Measurements from ENCODE around the gene CFAP97D1. TPM values are rescaled to one million over a fixed set of nuclear protein-coding genes. Genes with fewer than 3 reads are reported as not detected.

The CFAP97D1 gene
- polyA plus RNA-seq, 1 donor (not counting 4 experiments of a cell fraction or from before 2014, with no cell fraction given), result not detected

DNA sequence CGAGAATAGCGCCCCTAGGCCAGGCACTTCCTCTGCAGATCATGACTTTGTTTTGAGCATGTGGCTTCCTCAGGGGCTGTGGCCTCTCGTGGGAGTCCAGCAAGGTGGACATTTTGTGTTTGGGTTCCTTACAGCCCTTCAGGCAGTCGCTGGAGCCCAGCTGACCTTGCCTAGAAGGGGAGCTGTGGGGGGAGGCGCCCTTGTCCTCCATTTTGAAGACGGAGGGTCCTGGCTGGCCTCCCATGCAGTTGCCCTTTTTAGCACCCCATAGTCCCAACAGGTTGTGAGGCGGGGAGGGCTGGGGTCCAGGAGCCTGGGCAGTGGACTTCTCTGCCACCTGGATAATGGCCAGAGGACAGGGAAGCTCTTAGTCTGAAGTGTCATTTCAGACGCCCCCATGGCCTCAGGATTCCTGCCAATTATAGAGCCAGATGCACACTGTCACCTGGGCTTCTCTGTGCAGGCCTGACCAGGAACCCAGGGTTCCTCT, 23.0 kb upstream of the CFAP97D1 start:
- H3K4me3 ChIP-seq (ENCODE audit: control insufficient read depth in 2 of 3, extremely low read depth in 1 of 3, insufficient read depth in 2 of 3, low read depth in 1 of 3, low read length in 3 of 3), result no peak overlapping the region
- dilution Hi-C loops (cut with MboI; ENCODE audit: extremely low pct_ligation_motif_present, low sequenced_read_pairs), result no loop called here
- H3K9me1 ChIP-seq (ENCODE audit: control insufficient read depth, extremely low read depth, insufficient read depth, low read length), result no peaks in the 10 kb centered on the region
- H3K4me1 ChIP-seq (ENCODE audit: control insufficient read depth, extremely low read depth, insufficient read depth, low read length), result peaks cover 31% of the 10 kb centered on the region
- no peak overlapping the region for H2AFZ ChIP-seq (ENCODE audit: control insufficient read depth, low read length)
- DNase-seq (ENCODE audit: low read depth, low spot score) (no peak), FAIRE-seq (no peak)
- H4K20me1 ChIP-seq (ENCODE audit: control insufficient read depth, extremely low read depth, insufficient read depth, low read length), result no peaks in the 10 kb centered on the region
- H3K27me3 ChIP-seq (ENCODE audit: control insufficient read depth, extremely low read depth, insufficient read depth, low read length), result peaks cover 11% of the 10 kb centered on the region
- no peak overlapping the region for H3K4me2 ChIP-seq (ENCODE audit: control insufficient read depth, extremely low read depth, insufficient read depth, low read depth, low read length)
- no peak overlapping the region for H3K9ac ChIP-seq (ENCODE audit: control insufficient read depth, extremely low read depth, insufficient read depth, low read length)
- TF ChIP-seq, protein P1, sequence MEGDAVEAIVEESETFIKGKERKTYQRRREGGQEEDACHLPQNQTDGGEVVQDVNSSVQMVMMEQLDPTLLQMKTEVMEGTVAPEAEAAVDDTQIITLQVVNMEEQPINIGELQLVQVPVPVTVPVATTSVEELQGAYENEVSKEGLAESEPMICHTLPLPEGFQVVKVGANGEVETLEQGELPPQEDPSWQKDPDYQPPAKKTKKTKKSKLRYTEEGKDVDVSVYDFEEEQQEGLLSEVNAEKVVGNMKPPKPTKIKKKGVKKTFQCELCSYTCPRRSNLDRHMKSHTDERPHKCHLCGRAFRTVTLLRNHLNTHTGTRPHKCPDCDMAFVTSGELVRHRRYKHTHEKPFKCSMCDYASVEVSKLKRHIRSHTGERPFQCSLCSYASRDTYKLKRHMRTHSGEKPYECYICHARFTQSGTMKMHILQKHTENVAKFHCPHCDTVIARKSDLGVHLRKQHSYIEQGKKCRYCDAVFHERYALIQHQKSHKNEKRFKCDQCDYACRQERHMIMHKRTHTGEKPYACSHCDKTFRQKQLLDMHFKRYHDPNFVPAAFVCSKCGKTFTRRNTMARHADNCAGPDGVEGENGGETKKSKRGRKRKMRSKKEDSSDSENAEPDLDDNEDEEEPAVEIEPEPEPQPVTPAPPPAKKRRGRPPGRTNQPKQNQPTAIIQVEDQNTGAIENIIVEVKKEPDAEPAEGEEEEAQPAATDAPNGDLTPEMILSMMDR (optimal IDR thresholded peaks at IDR 0.05 in 1 of 3, IDR thresholded peaks at IDR 0.05 in 1 of 3, conservative IDR thresholded peaks at IDR 0.05 in 1 of 3; ENCODE audit: extremely low read depth in 1 of 3, insufficient read depth in 2 of 3, low read length in 3 of 3), result no peak
- no peak for TF ChIP-seq EZH2 (IDR thresholded peaks at IDR 0.05; ENCODE audit: low read length)
- H3K27ac ChIP-seq (ENCODE audit: control insufficient read depth, insufficient read depth, low read length), result no peak overlapping the region
- H3K9me3 ChIP-seq (ENCODE audit: control insufficient read depth, low read depth, low read length), result no peaks in the 10 kb centered on the region
- no peaks in the 10 kb centered on the region for H3K36me3 ChIP-seq (ENCODE audit: control insufficient read depth in 2 of 2, extremely low read depth in 1 of 2, insufficient read depth in 2 of 2, low read length in 2 of 2)
- no peaks in the 10 kb centered on the region for H3K79me2 ChIP-seq (ENCODE audit: control insufficient read depth, insufficient read depth, low read length)

DNA sequence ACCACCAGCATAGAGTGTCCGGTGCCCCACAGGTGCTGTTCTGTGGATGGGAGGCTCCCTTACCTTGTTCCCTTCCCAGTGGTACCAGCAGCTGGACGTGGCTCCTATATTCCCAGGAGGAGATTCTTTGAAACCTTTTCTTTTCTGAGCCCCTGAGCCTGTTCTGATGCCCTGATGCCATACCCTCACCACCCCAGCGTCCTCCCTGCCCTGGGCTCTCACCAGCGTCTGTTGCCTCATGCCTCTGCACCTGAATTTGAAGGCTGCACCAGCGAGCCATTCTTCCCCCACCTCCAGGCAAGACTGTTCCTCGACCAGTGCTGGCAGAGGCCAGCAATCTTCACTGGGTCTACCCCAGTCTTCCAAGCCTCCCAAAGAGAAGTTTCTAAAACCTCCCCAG, 22.1 kb upstream of the CFAP97D1 start:
- no peaks in the 10 kb centered on the region for H3K36me3 ChIP-seq (ENCODE audit: control insufficient read depth in 2 of 2, extremely low read depth in 1 of 2, insufficient read depth in 2 of 2, low read length in 2 of 2)
- no peak overlapping the region for H3K4me3 ChIP-seq (ENCODE audit: control insufficient read depth in 2 of 3, extremely low read depth in 1 of 3, insufficient read depth in 2 of 3, low read depth in 1 of 3, low read length in 3 of 3)
- H3K27ac ChIP-seq (ENCODE audit: control insufficient read depth, insufficient read depth, low read length), result no peak overlapping the region
- no peaks in the 10 kb centered on the region for H4K20me1 ChIP-seq (ENCODE audit: control insufficient read depth, extremely low read depth, insufficient read depth, low read length)
- no peak overlapping the region for H2AFZ ChIP-seq (ENCODE audit: control insufficient read depth, low read length)
- FAIRE-seq, result no peak
- peaks cover 11% of the 10 kb centered on the region for H3K27me3 ChIP-seq (ENCODE audit: control insufficient read depth, extremely low read depth, insufficient read depth, low read length)
- dilution Hi-C loops (cut with MboI; ENCODE audit: extremely low pct_ligation_motif_present, low sequenced_read_pairs), result no loop called here
- H3K9me1 ChIP-seq (ENCODE audit: control insufficient read depth, extremely low read depth, insufficient read depth, low read length), result no peaks in the 10 kb centered on the region
- H3K79me2 ChIP-seq (ENCODE audit: control insufficient read depth, insufficient read depth, low read length), result no peaks in the 10 kb centered on the region
- TF ChIP-seq EZH2 (IDR thresholded peaks at IDR 0.05; ENCODE audit: low read length), result no peak
- TF ChIP-seq, protein P1 (optimal IDR thresholded peaks at IDR 0.05 in 1 of 3, IDR thresholded peaks at IDR 0.05 in 1 of 3, conservative IDR thresholded peaks at IDR 0.05 in 1 of 3; ENCODE audit: extremely low read depth in 1 of 3, insufficient read depth in 2 of 3, low read length in 3 of 3), result no peak
- H3K4me1 ChIP-seq (ENCODE audit: control insufficient read depth, extremely low read depth, insufficient read depth, low read length), result peaks cover 31% of the 10 kb centered on the region
- no peaks in the 10 kb centered on the region for H3K9me3 ChIP-seq (ENCODE audit: control insufficient read depth, low read depth, low read length)
- no peak overlapping the region for H3K9ac ChIP-seq (ENCODE audit: control insufficient read depth, extremely low read depth, insufficient read depth, low read length)
- H3K4me2 ChIP-seq (ENCODE audit: control insufficient read depth, extremely low read depth, insufficient read depth, low read depth, low read length), result no peak overlapping the region
- DNase-seq (ENCODE audit: low read depth, low spot score), result no peak

All from keratinocyte (primary cell).